Lung (tissue), 12 donors: ENCODE results near the gene GOLIM4. TPM values are rescaled to one million over a fixed set of nuclear protein-coding genes. Genes with fewer than 3 reads are reported as not detected.

Source experiments
- ATAC-seq: fragments of 200-7000 bp; cut with Tn5 transposase; one replicate; pipeline ENCODE4 v1.9.1; 2020; ENCODE audit warnings: moderate number of reproducible peaks; ENCODE audit not compliant: insufficient read depth, low FRiP score
- DNase-seq, 3 donors: peaks; one replicate each; pipeline ENCODE4 v3.0.0-alpha.2; 2013 to 2017
- H3K27ac ChIP-seq, 2 donors: one replicate each; pipeline ENCODE4 v1.5.1; 2013; ENCODE audit warnings: mild to moderate bottlenecking in 2 of 2, moderate library complexity in 2 of 2, control low read depth in 1 of 2, inconsistent platforms in 1 of 2, low read depth in 1 of 2, low read length in 1 of 2
- H3K27me3 ChIP-seq, 3 donors: one replicate each; pipeline ENCODE4 v1.5.1; 2013; ENCODE audit warnings: low read length in 2 of 3; ENCODE audit not compliant: control insufficient read depth in 3 of 3, insufficient read depth in 3 of 3
- H3K36me3 ChIP-seq, 4 donors: one replicate each; pipeline ENCODE4 v1.5.1; 2013; ENCODE audit warnings: low read length in 4 of 4, mild to moderate bottlenecking in 1 of 4, moderate library complexity in 1 of 4; ENCODE audit not compliant: control insufficient read depth in 4 of 4, insufficient read depth in 4 of 4
- H3K4me1 ChIP-seq, 5 donors: one replicate each; pipeline ENCODE4 v1.5.1; 2013; ENCODE audit warnings: low read length in 5 of 5, mild to moderate bottlenecking in 2 of 5, moderate library complexity in 1 of 5; ENCODE audit not compliant: control insufficient read depth in 5 of 5, insufficient read depth in 5 of 5
- H3K4me3 ChIP-seq: one replicate; pipeline ENCODE4 v1.5.1; 2013; ENCODE audit warnings: mild to moderate bottlenecking, control low read depth, moderate library complexity
- H3K9ac ChIP-seq, 2 donors: one replicate each; pipeline ENCODE4 v1.5.1; 2013; ENCODE audit warnings: low read length in 2 of 2, control low read depth in 1 of 2; ENCODE audit not compliant: insufficient read depth in 1 of 2
- H3K9me3 ChIP-seq, 4 donors: one replicate each; pipeline ENCODE4 v1.5.1; 2013; ENCODE audit warnings: low read length in 3 of 4, mild to moderate bottlenecking in 1 of 4, moderate library complexity in 1 of 4; ENCODE audit not compliant: control insufficient read depth in 4 of 4, insufficient read depth in 3 of 4
- WGBS, 2 donors: extraction: QIAGEN DNeasy Blood & Tissue Kit; methylation state at CpG; one replicate each; pipeline ENCODE4 v1.1.7; 2013; 5-methylcytosine and 5-hydroxymethylcytosine counted together
- polyA plus RNA-seq, 2 donors: library from polyadenylated mRNA; stranded (reverse); fragments of 200-250 nt; gene quantifications; one replicate each; pipeline ENCODE4 v1.2.1, GENCODE V29; 2013
- total RNA-seq, 2 donors: library from RNA; depleted of rRNA in 1 of 2; stranded (reverse); fragments of >200 nt in 1 of 2; gene quantifications; one replicate each; pipeline ENCODE4 v1.2.1, GENCODE V29; 2014 to 2021
- TF ChIP-seq, protein P1 (sequence below): IDR thresholded peaks from 2 replicates; pipeline ENCODE4 v1.5.1; 2012; ENCODE audit warnings: mild to moderate bottlenecking; ENCODE audit errors: control extremely low read depth, extremely low read depth
- donor health status: control.
- donor health status: control.
- donor health status: Bipolar disorder and iron deficiency.
- donor health status: healthy.
- donor health status: DM: yes; HTN: yes; CAD: no.

GOLIM4 gene
- total and polyA plus RNA-seq, 4 donors, result 22.2 to 52.9 (median 33.3) TPM

DNA sequence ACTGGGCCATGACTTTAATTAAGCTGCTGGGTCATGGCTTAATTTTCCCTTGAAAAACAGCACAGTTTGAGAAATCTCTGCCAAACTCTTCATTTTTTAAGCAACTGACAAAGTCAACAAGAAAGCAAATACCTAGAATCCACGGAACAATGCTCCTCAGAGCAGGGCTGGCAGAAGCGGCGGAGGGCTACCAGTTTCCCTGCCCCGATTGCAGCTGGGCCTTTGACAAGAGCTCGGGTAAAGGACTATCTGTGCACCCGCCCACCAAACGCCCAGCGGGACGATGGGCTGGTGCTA, 1.2 kb downstream of the GOLIM4 start:
- Histone ChIP-seq H3K27me3 (no peaks in the 10 kb centered on the region), H3K9me3 (no peaks in the 10 kb centered on the region), H3K4me1 (peaks cover 3 to 38% (median 12%) of the 10 kb centered on the region in 5 donors), H3K4me3 (peak overlapping the region; percentile 87), H3K36me3 (no peaks in the 10 kb centered on the region), H3K9ac (peak overlapping the region; percentile 67 to 71), H3K27ac (peak overlapping the region; percentile 91 to 98)
- TF ChIP-seq, protein P1, sequence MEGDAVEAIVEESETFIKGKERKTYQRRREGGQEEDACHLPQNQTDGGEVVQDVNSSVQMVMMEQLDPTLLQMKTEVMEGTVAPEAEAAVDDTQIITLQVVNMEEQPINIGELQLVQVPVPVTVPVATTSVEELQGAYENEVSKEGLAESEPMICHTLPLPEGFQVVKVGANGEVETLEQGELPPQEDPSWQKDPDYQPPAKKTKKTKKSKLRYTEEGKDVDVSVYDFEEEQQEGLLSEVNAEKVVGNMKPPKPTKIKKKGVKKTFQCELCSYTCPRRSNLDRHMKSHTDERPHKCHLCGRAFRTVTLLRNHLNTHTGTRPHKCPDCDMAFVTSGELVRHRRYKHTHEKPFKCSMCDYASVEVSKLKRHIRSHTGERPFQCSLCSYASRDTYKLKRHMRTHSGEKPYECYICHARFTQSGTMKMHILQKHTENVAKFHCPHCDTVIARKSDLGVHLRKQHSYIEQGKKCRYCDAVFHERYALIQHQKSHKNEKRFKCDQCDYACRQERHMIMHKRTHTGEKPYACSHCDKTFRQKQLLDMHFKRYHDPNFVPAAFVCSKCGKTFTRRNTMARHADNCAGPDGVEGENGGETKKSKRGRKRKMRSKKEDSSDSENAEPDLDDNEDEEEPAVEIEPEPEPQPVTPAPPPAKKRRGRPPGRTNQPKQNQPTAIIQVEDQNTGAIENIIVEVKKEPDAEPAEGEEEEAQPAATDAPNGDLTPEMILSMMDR, result no peak
- 1% methylated on average over 9 of the region's 9 CpGs for WGBS, 2 donors
- DNase-seq (no peak), ATAC-seq (peak; percentile 22)

DNA sequence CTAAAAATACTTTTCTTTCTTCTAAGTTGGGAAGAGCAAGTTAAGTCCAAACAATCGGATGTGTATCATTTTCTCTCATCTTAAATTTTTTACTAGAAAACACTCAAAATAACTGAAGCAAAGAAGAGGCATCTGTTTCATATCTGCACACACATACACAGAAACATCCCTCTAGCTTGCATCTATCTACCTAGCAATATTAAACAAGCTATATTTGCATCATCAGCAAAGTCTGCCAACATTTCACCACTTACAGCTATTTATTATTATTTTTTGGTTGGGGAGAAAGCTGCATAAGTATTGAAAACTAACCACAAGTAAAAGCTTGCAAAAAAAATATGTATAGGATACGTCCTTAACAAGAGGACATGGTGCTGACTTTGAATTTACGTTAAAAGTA, 1.9 kb downstream of the GOLIM4 start:
- Histone ChIP-seq H3K4me3 (no peak overlapping the region), H3K9me3 (no peaks in the 10 kb centered on the region), H3K27ac (peak overlapping the region in 1 of 2 donors; percentile 72), H3K4me1 (peaks cover 3 to 38% (median 12%) of the 10 kb centered on the region in 5 donors), H3K27me3 (no peaks in the 10 kb centered on the region), H3K36me3 (no peaks in the 10 kb centered on the region), H3K9ac (peak overlapping the region in 1 of 2 donors; percentile 67)
- ATAC-seq (no peak), DNase-seq (peak in 2 of 3 donors; percentile 35 to 40)
- TF ChIP-seq, protein P1, result no peak
- WGBS, 2 donors, result 54 to 61% methylated on average over 3 of the region's 3 CpGs

DNA sequence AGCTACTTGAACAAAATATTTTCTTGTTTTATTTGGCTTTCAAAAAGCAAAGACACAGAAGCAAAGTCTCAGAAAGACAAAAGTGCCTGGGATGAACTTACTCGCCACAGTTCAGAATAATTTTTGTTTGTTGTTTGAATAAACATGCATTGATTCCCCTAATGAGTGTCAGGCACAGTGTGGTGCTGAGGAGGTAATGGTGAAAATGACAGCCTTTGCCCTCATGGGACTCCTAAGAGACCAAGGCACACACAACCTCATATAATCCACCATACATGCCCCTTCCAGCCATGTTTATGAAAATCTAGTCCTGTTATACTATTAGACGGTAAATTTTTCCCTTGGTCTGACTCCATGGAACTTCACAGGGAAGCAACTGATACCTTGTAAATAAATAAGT, 2.5 kb downstream of the GOLIM4 start:
- Histone ChIP-seq H3K9me3 (no peaks in the 10 kb centered on the region), H3K36me3 (no peaks in the 10 kb centered on the region), H3K9ac (peak overlapping the region in 1 of 2 donors; percentile 51), H3K27me3 (no peaks in the 10 kb centered on the region), H3K4me3 (no peak overlapping the region), H3K27ac (peak overlapping the region in 1 of 2 donors; percentile 72), H3K4me1 (peaks cover 3 to 38% (median 12%) of the 10 kb centered on the region in 5 donors)
- TF ChIP-seq, protein P1, result no peak
- DNase-seq (peak in 2 of 3 donors; percentile 13 to 14), ATAC-seq (no peak)
- WGBS, 2 donors, result 65 to 79% methylated on average over 2 of the region's 2 CpGs

DNA sequence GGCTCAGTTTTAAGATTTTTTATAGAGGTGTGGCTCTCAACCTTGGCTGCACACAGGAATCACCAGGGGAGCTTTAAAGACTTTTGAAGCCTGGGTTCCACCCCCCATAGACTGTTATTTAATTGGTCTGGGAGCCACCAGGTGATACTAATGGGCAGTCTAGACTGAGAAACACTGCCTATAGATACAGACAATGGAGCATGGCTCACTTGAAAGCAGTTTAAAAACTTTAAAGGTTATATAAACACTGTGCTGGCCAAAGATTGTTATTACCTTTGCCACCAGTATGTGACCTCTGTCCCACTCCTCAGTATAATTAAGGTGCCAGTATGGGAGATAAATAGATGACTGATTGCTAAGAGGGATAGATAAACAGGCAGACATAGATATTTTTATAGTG, 3.8 kb downstream of the GOLIM4 start:
- Histone ChIP-seq H3K27ac (peak overlapping the region in 1 of 2 donors; percentile 5), H3K36me3 (no peaks in the 10 kb centered on the region), H3K4me3 (no peak overlapping the region), H3K9ac (no peak overlapping the region), H3K27me3 (no peaks in the 10 kb centered on the region), H3K4me1 (peaks cover 3 to 40% (median 12%) of the 10 kb centered on the region in 5 donors), H3K9me3 (no peaks in the 10 kb centered on the region)
- TF ChIP-seq, protein P1, result no peak
- no peak for DNase-seq
- no peak for ATAC-seq
